Activated CD8-positive, alpha-beta memory T cell treated with anti-CD3 and anti-CD28 coated beads, Interleukin-2, amount 50 U/mL, for 1 hour (primary cell): ENCODE results near the gene ZNRF2.

ENCODE experiments used
- DNase-seq: peaks from one replicate; pipeline ENCODE4 v3.0.0-alpha.2; 2020; ENCODE audit errors: extremely low read depth

The ZNRF2 gene

DNA sequence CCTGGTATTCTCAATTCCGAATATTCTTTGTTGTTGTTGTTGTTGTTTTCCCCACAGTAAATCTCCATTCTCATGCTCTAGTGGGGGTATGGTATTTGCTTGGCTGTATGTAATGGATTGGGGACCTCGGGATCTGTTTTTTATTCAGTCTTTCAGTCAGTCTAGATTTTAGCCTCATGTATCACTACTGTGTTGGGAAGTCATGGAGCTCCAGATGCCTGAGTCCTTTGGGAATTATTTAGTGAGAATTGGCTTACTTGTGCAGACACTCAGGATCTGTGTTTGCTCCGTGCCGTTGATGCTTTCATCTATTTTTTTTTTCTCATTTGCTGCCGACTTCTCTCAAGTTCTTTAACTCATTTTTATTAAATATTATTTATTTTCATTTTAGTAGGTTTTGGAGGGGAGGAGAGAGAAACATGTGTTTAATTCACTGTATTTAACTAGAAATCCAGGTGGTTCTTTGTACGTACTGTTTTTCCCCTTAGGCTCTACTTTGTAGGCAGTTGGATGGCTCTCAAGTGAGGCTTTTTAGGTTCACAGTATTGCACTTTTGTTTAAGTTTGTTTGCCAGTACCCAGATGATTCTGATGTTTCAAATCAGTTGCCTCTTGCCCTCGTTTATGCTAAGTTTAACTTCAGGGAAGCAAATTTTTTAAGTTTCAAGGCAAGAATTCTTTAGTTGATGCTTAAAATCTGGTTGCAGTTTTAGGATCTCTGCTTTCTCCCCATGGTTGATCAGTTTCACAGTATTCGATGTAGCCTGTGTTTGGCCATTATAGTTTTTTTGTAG is 36.9 kb downstream of the ZNRF2 start:
- no peak for DNase-seq

DNA sequence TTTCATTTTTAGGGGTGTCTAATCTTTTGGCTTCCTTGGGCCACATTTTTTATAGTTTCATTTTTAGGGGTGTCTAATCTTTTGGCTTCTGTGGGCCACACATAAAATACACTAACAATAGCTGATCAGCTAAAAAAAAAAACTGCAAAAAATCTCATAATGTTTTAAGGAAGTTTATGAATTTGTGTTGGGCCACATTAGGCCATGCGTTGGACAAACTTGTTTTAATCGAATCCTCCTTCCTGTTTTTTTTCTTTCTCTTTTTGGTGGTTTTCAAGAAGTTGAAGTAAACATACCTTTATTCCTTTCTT is 37.4 kb downstream of the ZNRF2 start:
- DNase-seq = no peak

DNA sequence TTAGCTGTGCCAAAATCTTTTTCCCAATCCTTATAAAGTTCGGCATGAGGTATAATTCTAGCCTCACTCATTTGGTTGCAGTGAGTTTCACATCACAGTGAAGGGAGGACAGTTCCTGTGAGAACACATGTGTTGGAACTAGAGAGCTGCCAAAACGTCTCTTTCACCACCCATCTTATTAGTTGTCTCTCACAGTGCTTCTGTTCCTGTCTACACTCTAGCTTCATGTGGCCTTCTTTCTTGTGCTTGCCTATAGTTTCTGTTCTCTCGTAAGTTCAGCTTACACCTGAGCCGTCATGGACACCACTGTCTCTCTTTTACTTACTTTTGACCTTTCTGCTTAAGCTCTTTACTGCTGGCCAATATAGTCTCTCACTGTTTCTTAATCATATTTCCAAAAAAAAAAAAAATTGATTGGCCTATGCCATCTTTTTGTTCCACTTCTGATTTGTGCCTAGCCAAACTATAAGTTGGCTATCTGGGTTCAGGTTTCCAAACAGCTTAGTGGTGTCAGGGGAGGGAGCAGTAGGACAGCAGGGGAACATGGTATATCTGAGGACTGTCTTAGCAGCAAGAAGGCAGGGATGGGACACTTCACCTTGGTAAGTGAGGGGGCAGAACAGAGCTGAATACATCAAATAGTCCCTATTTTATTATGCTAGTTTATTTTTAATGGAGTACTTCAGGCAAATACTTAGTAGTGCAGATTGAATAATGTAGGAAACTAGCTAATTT is 38.0 kb downstream of the ZNRF2 start:
- DNase-seq = no peak

DNA sequence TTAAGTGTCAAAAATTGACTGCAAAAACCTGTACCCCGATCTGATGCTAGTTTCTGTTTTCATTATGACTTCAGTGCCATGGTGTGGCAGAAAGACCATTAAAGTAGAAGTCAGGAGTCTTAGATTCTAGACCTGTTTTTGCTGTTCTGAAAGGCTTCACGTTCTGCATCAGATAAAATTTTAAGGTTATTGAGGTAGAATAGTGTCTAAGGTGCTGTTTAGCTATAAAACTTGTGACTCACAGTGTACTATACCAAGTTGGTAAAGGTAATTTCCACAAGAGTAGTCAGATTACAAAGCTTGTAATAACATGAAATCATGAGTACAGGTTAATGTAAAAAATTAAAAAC is 38.6 kb downstream of the ZNRF2 start:
- DNase-seq = no peak

DNA sequence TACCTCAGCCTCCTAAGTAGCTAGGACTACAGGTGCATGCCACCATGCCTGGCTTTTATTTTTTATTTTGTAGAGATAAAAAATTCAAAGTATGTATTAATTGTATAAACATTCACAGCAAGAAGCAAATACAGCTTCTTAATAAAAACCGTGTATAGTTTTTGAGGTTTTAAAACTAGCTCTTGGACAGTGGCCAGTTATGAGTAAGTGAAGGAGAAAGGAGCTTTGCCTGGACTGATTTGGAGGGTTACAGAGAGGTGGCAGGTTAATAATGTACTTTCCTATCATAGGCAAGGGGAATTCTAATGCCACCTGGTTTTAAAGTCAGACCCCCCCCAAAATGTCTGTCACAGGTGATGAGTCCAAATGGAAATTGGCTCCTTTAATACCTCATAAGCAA is 43.4 kb downstream of the ZNRF2 start:
- DNase-seq = no peak

DNA sequence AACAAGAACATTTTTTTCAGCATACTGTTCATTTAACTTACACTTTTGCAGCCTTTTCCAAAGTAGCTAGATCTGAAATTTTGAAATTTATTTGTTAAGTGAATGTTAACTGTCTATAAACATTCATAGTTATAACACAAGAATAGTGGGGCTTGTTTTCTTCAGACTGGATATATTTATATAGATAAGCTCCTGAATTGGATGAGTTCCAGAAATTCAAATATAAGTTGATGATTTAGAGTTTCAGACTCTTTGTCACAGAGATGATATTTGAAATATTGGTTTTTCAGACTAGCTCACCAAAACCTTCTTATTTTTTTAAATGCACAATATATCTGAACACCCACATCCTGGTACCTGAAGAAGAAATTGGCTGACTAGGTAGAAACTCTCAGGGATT is 44.0 kb downstream of the ZNRF2 start:
- DNase-seq = no peak

DNA sequence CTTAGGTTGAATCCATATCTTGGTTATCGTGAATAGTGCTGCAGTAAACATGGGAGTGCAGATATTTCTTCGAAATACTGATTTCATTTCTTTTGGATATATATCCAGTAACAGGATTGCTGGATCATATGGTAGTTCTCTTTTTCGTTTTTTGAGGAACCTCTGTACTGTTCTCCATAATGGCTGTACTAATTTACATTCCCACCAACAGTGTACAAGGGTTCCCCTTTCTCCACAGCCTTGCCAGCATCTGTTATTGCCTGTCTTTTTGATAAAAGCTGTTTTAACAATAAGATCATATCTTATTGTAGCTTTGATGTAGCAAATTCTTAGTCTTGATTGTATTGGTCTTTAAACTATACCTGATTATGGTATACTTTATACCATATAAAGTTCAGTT is 45.3 kb downstream of the ZNRF2 start:
- no peak for DNase-seq

DNA sequence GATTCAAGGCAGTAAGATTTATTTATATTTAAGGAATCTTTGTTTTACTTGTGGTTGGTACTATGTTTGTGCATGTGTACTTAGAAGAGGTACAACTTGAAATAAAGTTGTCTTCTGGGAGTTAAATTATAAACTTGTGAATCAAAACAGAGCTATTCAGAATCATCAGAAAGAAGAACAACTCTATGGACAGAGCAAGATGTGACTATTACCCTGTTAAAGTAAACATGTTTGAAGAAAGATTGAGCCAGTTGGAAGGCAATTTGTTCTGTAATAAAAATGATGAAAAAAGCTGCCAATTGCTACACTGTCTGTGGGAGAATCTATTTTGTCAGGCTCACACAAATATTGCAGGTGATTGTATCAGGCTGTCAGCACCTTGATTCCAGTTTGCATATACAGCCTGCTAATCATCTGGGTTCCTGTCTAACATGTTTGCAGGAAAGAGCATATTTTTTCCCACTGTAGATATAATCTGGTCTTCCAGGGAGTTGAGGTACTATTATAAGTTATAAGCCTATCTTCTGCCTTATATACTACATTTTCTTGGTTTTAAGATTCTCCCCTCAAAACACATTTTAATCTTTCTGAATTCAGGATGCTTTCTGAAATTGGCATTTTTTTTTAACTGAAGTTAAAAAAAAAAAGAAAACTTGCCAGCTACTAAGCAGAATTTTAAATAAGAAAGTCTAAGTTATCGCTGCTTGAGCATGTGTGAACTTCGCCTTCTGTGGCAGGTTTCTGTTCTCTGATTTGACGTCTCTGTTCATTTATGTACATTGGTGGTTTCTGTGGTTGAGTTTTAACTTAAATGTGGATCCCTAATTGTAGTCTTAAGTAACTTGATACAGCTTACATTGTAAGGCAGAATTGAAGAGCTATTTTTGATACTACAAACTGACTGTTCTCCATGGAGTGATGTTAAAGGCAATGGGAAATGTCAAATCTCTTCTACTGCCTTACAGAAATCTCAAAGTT is 46.0 kb downstream of the ZNRF2 start:
- no peak for DNase-seq

DNA sequence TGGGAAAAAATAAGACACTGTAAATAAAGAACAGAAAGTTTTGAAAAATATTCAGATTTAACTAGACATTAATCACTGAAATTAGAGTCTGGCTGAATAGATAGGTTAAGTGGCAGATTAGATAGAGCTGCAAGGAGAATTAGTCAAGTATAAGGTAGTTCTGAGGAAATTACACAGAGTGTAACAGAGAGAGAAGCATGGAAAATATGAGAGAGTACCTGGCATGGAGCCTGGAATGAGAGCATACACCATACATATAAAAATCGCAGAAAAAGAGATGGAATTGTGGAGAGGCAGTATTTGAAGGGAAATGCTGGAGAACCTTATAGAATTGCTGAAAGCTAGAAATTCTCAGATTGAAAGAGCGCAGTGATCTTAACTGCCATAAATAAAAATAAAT is 46.9 kb downstream of the ZNRF2 start:
- no peak for DNase-seq

DNA sequence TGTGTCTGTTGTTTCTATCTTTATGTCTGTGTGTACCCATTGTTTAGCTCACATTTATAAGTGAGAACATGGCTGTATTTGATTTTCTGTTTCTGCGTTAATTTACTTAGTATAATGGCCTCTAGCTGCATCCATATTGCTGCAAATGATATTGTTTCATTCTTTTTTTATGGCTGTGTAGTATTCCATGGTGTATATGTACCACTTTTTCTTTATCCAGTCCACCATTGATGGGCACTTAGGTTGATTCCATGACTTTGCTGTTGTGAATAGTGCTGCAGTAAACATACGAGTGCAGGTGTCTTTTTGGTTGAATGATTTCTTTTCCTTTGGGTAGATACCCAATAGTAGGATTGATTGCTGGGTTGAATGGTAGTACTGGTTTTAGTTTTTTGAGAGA is 48.2 kb downstream of the ZNRF2 start:
- no peak for DNase-seq

DNA sequence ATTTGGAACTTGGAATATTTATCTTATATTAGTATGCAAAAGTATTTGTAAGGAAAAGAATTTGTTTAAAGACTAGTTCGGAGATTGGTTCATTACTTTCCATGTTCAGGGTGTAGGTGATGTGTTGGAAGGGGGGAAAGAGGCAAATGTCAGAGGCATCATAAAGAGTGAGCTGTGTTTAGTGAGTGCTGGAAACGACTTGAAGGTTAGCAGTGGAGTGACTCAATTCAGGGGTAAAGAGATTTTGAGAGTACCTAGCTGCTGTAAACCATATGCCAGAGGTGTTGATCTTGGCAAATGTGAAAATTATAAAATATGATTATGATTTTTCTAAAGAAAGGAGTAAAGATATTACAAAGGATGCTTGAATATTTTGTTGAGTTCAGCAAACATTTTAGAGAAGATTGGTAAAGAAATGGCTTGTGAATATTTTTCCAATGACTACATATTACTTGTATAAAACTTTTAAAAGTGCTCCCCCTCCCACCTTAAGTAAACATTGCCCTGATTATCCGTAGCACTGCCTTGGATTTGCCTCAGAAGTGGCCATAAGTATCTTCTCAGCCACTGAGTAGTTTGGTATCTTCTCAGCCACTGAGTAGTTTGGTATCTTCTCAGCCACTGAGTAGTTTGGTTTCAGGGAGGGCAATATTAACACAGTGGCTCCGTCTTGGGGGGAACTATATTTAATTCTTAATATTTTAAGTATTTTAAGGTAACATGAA is 51.5 kb downstream of the ZNRF2 start:
- DNase-seq = no peak

DNA sequence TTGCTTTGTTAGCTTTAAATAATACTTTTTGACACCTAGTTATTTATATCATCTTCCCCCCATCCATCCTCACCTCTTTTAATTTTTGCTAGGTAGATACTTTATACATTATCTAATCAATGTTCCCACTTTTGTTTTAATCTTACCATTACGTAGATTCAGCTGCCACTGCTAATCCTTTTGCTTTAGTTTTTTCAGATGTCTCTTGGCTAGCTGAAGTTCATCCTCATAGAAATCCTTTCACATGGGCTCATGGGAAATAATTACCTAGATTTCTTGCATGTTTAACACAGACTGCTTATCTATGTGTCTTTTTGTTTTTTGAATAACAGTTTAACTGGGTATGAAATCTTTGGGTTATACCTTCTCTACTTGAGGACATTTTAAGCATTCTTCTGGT is 60.1 kb downstream of the ZNRF2 start:
- no peak for DNase-seq

DNA sequence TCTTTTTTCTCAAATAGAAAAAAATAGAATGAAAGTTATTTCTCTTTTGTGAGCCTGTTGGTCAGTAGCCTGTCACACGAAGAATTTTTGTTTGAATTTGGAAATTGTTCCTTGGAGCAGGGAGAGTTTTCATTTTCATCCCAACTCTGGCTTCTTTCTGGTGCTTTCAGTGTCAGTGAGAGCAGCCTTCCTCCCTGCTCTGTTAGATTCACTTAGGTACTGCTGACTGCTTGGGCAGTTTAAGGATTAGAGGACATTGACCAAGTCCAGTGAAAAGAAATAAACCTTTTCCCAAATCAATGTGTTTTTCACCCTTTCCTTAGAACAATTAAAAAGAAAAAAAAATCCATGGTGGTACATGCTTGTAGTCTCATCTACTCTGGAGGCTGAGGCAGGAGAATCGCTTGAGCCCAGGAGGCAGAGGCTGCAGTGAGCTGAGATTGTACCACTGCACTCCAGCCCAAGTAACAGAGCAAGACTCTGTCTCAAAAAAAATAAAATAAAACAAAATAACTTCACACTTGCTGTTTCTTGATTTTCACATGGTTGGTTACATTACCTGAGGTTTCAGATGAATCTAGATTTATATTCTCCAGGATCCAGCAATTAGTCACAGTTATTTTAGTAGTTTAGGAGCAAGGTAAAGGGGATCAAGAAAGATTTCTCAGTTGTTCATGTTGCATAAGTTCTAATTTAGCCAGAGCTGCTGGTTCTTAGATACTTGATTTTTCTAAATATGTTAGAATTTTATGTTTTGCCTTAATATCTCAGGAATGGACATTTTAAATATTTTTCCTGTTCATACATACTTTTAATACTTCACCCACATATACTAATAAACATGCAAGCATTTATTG is 63.1 kb downstream of the ZNRF2 start:
- no peak for DNase-seq

DNA sequence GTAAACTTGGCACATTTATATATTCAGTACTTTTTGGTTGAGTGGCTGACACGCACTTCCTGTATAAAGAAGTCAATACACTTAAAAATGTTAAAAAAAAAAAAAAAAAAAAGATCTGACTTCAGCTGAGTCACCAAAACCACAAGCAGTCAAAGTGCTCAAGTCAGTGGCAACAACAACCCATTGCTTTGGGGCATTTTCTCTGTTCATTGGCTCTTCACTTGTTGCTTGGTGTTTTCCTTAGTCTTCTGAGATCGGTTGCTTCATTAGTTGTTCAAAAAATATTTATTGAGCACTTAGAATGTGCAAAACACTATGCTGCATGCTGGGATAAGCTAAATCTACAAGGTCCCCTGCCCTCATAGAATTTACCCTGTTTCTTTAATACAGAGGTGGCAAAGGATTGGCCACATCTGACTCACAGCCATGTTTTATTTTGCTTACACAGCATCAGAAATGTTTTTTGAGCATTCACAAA is 63.7 kb downstream of the ZNRF2 start:
- peak; percentile 24 for DNase-seq

DNA sequence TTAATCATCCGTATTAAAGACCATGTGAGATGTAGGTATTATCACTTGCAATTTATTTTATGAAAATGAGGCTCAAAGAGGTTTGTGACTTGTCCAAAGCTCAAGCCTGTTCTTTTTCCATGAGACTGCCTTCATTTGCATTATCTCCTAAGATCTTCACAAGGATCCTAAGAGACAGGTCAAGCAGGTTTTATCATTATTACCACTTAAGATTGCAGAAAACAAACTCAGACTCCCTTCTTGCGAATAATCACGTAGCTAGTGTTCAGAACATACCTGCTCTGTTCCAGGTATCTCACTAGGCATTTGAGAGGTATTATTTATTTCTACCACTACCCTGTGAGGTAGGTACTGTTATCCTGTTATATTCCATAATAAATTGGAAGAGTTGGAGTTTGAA is 64.8 kb downstream of the ZNRF2 start:
- no peak for DNase-seq

DNA sequence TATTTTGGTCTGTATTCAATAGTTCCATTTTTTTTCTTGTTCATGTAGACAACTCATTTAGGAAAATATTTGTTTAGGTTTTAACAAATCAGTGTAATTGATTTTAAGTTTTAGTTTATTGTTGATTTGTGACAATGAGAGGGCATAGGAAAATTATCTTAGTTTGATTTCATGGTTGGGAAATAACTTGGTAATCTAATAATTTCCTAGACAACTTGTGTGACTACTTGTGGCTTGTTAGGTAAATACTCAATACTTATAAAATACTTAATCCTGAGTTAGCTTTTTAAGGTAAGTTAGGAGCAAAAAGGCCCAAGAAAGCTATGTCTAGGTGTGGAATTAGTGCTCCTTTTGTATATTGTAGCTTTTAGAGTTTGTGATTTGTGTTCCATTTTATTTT is 65.4 kb downstream of the ZNRF2 start:
- no peak for DNase-seq

DNA sequence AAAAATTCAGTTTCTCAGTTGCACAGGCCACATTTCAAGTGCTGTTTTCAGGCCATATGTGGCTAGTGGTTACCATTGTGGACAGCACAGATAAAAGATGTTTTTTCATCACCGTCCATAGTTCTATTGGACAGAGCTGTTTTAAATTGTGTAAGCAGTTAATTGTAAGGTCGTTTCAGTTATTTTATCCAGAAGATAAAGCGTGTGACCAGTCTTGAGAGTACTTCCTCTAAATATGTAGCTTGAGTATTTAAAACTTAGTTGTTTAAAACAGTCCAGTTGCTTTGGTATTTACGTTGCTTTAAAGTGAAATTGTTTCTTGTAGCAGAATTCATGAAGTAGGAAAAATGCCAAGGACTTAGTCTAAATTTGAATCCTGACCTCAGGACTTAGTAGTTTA is 66.9 kb downstream of the ZNRF2 start:
- DNase-seq = no peak

DNA sequence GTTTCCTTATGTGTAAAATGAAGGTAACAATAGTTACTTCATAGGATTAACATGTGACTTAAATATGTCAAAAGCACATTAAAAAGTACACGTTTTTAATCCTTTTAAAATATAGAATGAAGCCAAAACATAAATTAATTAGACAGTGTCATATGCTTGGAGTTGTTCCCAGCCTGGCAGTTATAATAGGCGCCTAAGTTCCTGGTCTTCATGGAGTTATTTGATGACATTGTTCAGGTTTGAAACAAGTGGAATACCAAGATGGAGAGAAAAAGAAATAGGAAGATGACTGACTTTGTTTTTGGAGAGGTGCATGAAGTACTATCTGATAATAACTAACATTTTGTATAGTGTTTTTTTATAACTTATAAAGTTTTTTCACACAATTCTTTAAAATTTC is 67.3 kb downstream of the ZNRF2 start:
- DNase-seq = no peak

DNA sequence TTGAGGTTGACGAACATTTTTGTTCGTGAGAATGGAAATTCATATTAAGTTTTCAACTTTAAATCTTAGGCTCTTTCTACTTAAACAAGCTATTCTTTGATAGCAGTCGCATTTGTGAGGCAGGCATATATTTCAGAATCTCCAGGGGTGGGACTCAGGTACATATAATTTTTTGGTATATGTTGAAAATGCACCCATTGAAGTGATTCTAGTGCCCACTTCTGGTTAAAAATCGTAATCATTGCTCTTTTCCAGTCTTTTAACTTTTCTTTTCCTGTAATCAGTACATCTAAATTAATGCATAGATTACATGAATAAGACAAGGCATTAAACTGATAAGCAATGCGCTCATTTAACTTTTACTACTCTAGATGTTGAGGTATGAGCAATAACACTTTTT is 67.8 kb downstream of the ZNRF2 start:
- no peak for DNase-seq

DNA sequence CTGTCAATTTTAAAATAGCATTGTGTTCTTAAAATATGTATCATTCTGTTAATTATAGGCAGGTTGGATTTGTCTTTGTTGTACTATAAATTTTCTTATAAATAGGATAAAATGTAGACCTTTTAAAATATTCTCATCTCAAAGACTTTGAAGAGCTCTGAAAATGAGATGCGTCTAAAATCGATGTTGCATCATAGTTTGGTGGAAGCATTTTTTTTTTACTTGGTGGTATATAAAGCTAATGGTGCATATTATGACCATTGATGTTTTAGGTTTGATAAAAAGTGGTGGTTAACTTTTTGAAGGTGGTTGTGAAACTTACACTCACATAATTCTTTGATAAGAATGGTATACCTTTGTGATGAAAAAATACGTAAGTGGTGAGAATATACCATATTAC is 69.1 kb downstream of the ZNRF2 start:
- DNase-seq = no peak
